ENCODE measurements around the gene FADD.

FADD gene

GRCh38 chr11:70206226-70206981 is 3.3 kb downstream of the FADD start:
- ATAC-seq (ENCODE audit: low read depth) (no peak), DNase-seq (ENCODE audit: low spot score) (no peak)
- H3K27ac ChIP-seq (ENCODE audit: poor library complexity, severe bottlenecking): no peak overlapping the region
- H3K36me3 ChIP-seq (ENCODE audit: low read depth): peaks cover 46% of the 10 kb centered on the region
- no peak overlapping the region for H3K4me3 ChIP-seq (ENCODE audit: severe bottlenecking)
- H3K9me3 ChIP-seq (ENCODE audit: severe bottlenecking): no peaks in the 10 kb centered on the region
- no peak for TF ChIP-seq CTCF (IDR thresholded peaks at IDR 0.05; ENCODE audit: poor library complexity, severe bottlenecking)
- peaks cover 7% of the 10 kb centered on the region for H3K4me1 ChIP-seq (ENCODE audit: insufficient read depth, poor library complexity, severe bottlenecking)
- no peaks in the 10 kb centered on the region for H3K27me3 ChIP-seq (ENCODE audit: insufficient read depth, poor library complexity, severe bottlenecking)

- Histone ChIP-seq H3K36me3 (ENCODE audit: low read depth) (peaks cover 46% of the 10 kb centered on the region), H3K4me3 (ENCODE audit: severe bottlenecking) (no peak overlapping the region), H3K4me1 (ENCODE audit: insufficient read depth, poor library complexity, severe bottlenecking) (peaks cover 7% of the 10 kb centered on the region), H3K9me3 (ENCODE audit: severe bottlenecking) (no peaks in the 10 kb centered on the region), H3K27ac (ENCODE audit: poor library complexity, severe bottlenecking) (no peak overlapping the region), H3K27me3 (ENCODE audit: insufficient read depth, poor library complexity, severe bottlenecking) (no peaks in the 10 kb centered on the region)
- no peak for TF ChIP-seq CTCF (IDR thresholded peaks at IDR 0.05; ENCODE audit: poor library complexity, severe bottlenecking)
- ATAC-seq (ENCODE audit: low read depth) (no peak), DNase-seq (ENCODE audit: low spot score) (no peak)
Measured at GRCh38 chr11:70206982-70207376, 3.9 kb downstream of the FADD start.

- H3K36me3 ChIP-seq (ENCODE audit: low read depth): peaks cover 46% of the 10 kb centered on the region
Measured at GRCh38 chr11:70207531-70208131, 4.5 kb downstream of the FADD start.

GRCh38 chr11:70209391-70209912 is 6.4 kb downstream of the FADD start:
- no peak for ATAC-seq (ENCODE audit: low read depth)
- Histone ChIP-seq H3K27me3 (ENCODE audit: insufficient read depth, poor library complexity, severe bottlenecking) (no peaks in the 10 kb centered on the region), H3K4me1 (ENCODE audit: insufficient read depth, poor library complexity, severe bottlenecking) (peaks cover 7% of the 10 kb centered on the region), H3K36me3 (ENCODE audit: low read depth) (peaks cover 40% of the 10 kb centered on the region), H3K27ac (ENCODE audit: poor library complexity, severe bottlenecking) (no peak overlapping the region), H3K9me3 (ENCODE audit: severe bottlenecking) (no peaks in the 10 kb centered on the region), H3K4me3 (ENCODE audit: severe bottlenecking) (no peak overlapping the region)
- no peak for DNase-seq (ENCODE audit: low spot score)
- no peak for TF ChIP-seq CTCF (IDR thresholded peaks at IDR 0.05; ENCODE audit: poor library complexity, severe bottlenecking)

More at GRCh38 chr11:70207531-70208131, 4.5 kb downstream of the FADD start:
- DNase-seq (ENCODE audit: low spot score) (no peak), ATAC-seq (ENCODE audit: low read depth) (no peak)
- Histone ChIP-seq H3K27ac (ENCODE audit: poor library complexity, severe bottlenecking) (no peak overlapping the region), H3K4me3 (ENCODE audit: severe bottlenecking) (no peak overlapping the region), H3K27me3 (ENCODE audit: insufficient read depth, poor library complexity, severe bottlenecking) (no peaks in the 10 kb centered on the region), H3K4me1 (ENCODE audit: insufficient read depth, poor library complexity, severe bottlenecking) (peaks cover 7% of the 10 kb centered on the region), H3K9me3 (ENCODE audit: severe bottlenecking) (no peaks in the 10 kb centered on the region)
- TF ChIP-seq CTCF (IDR thresholded peaks at IDR 0.05; ENCODE audit: poor library complexity, severe bottlenecking): no peak

All from RWPE2 (cell line).